HG03457 (cell line): ENCODE data around the gene RGS18.
"Not testable (repeated sequence)": the region's sequence is repeated elsewhere in the genome, so short reads cannot be mapped to it uniquely, and the experiment has no call there.

ENCODE experiments used
- ATAC-seq: cut with Tn5 transposase; IDR thresholded peaks from one replicate; pipeline ENCODE4 v1.9.1; 2021; ENCODE audit warnings: moderate number of reproducible peaks; ENCODE audit not compliant: unreplicated experiment

The RGS18 gene

DNA sequence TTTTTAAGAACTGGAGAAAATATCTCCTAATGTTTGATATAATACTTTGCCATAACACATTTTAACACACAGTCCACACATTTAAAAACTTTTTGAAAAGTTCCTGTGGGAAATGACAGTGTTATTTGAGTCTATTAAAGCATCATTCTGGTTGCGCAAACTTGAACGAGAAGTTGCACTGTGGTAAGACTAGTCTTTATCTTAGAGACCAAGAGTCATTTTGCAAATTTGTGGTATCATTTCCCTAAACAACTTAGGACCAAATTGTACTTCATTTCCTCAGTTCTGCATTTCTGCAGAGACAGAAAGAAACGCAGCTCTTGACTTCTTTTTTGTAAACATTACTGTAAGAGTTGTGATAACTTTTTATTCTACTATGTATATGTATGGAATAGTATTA lies at the start of gene RGS18:
TSS of gene RGS18 (plus strand) at position 282 of the 400 bp plus-strand sequence. CDS start 176 bp downstream, outside the sequence.
- ATAC-seq: no peak

- ATAC-seq: no peak
These were observed 48.7 kb upstream of the RGS18 start for GRCh38 chr1:192109576-192109975.

DNA sequence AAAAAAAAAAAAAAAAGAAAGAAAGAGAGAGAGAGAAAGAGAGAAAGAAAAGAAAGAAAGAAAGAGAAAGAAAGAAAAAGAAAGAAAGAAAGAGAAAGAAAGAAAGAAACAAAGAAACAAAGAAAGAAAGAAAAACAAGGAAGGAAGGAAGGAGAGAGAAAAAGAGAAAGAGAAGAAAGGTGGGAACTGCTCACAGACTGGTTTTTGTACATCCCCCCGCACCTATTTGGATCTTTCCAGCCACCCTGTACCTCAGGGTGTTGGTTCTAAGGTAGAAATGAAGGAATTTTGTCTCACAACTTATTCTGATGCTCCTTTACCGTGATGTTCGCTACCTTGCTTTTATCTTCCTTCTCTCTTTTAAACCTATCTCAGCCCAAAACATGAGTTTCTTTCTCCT lies 43.3 kb upstream of the RGS18 start:
- ATAC-seq: no peak

DNA sequence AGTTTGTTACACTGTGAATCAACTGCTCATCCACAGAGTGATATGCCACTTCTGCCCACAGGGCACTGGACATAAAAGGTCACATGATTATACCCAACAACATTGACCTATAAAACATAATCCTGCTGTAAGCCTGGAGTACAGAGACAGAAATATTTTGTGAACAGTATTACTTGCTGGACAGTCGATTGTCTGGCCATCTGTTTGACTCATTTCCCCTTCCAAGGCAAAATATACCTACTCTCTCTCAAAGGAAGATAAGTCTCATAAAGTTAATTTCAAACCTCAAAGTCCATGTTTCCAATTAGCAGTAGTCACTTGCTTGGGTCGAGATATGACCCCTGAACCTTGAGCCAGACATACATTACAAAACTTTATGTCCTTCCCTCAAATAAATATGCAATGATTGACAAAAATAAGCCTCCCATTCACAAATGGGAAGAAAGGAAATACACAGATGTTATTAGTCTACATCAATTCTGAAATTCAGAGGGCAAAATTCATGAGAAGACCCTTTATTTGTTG lies 39.3 kb upstream of the RGS18 start:
- no peak for ATAC-seq

DNA sequence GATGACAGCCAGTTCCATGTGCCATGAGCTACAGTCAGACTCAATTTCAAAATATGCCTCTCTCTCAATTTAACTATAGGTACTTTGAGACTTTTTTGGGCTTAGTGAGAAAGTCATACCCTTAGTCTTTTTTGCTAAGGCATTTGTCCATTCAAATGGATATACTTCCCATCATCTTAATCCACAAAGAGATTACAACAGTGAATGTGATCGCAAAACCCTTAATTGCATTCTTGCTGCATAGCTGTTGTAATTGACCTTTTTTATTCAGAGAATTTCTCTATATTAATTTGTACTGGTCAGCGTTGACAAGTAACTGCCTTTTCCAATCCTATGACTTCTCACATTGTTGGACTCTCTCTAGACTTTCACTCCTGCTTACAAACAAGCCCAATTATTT lies 38.6 kb upstream of the RGS18 start:
- no peak for ATAC-seq

DNA sequence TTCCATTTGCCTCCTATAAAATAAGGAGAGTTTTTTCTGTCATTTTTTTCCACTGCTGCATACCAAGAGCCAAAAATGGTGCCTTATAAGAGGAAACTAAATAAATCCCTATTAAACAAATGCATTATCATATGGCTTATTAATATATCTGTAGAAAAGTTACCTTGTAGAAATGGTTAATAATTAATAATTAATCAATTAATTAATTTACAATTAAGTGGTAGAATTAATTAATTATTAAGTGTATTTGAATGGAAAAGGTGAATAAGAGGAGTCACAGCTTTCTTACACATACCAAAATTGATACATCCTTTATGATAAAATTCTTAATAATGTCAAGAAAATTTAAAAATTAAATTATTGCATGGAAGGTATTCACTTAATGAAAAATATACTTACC lies 35.6 kb upstream of the RGS18 start:
- ATAC-seq: no peak

- ATAC-seq: no peak
These were observed 35.0 kb upstream of the RGS18 start for GRCh38 chr1:192123212-192123611.

- ATAC-seq: no peak
These were observed 32.1 kb upstream of the RGS18 start for GRCh38 chr1:192126030-192126619.

DNA sequence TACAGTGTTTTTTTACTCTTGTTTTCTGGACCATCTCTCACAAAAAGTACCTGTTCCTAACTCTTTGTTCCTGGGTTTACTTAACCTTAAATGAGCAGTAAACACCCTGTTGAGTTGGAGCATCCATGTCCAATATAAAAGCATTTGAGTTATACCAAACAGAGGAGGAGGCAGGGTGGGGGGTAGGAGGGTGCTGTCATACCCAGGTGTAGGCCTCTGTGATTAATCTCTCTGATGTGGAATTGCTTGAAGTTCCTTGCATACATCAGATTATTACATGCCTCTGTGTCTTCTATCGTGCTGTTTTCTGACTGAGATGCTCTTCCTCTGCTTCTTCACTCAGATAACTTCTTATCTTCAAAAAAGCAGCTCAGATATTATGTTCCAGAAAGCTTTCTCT lies 28.1 kb upstream of the RGS18 start:
- no peak for ATAC-seq

- ATAC-seq: not testable (repeated sequence)
These were observed 27.4 kb upstream of the RGS18 start for GRCh38 chr1:192130865-192131264.

DNA sequence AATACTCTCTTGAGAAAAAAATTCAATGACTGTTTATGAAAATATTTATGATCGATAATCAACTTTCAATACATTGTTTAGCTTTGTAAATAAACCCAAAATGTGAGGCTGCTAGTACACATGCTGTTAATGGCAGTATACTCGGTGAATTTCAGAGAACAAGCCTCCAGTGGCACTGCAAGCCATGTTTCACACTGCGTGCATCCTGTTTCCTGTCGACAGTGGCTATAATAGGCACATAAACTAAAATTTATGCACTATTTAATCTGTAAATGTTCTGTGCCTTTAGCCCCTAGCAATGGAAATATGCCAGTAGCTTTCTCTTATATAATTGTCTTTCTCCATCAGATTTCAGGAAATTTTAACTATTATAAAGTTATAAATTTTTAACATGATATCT lies 26.3 kb upstream of the RGS18 start:
- no peak for ATAC-seq

DNA sequence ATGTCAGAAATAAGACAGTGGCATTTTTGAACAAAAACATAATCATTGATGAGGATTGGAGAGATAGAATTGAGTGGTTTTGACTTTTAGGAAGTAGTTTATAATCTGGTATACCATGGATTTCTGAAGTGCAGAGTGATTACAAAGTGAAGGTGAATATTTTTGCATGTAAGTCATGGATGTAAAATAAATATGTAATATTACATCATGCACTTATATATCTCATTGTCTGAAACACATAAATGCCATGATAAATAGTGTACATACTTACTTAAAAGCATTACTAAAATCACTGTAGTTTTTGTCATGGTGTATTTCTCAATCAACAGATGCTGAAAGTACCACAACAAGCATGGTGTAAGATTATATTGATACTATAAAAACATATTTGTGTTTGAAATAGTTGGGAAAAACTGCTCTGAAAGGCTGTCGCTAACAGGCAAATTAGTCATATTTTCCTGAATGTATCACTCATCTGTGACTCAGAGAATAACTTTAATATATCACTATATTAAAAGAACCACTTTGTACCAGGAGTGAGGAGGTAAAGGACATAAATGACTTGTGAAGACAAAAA lies 24.8 kb upstream of the RGS18 start:
- ATAC-seq: no peak

- no peak for ATAC-seq
These were observed 17.9 kb upstream of the RGS18 start for GRCh38 chr1:192140382-192140781.

- ATAC-seq: no peak
These were observed 11.0 kb upstream of the RGS18 start for GRCh38 chr1:192147221-192147620.

DNA sequence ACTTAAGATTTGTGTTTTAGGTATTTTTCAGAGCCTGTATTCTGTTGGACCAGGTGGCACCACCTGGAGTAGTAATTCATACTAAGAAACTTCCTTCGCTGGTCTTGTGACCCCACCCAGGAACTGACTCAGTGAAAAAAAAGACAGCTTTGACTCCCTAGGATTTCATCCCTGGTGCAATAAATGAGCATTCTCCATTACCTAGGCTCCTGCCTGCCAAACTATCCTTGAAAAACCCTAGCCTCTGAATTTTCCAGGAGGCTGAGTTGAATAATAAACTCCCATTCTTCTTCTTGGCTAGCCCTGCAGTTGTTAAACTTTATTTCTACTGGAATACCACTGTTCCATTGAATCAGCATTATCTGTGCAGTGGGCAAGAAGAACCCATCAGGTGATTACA lies 10.6 kb upstream of the RGS18 start:
- ATAC-seq: no peak

DNA sequence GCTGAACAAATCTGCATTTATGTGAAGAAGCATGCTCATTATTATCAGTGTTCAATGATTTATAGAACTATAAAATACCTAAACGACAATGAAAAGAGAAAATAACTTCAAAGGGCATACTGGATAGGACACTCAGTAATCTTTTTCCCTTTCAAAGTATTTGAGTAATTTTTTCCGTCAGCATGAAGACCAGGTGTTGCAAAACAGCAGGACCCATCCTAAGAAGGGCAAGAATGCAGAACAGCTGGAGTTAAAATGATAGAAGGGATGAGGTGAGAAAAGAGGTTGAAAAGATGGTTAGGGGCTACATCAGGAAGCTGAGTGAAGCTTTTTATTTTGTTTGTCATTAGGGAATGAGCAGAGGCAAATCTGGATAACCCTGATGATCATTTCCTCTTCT lies 7.1 kb upstream of the RGS18 start:
- no peak for ATAC-seq

DNA sequence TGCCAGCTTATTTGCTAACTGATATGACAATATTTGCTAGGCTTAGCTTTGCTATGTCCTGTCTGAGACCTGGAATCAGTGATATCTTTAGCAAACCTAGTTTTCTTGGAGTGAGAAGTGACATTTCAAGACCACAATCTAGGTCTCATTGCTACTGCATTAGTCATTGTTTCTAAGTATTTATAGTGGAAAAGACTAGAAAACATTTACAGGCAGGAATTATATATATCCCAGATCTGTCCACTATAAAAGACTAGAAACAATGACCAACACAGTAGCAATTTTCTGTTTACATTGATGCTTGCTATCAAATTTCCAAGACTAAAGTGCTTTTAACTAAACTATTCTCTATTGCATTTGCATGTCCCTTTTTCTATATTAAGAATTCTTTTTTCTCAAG lies 5.0 kb upstream of the RGS18 start:
- ATAC-seq: no peak

DNA sequence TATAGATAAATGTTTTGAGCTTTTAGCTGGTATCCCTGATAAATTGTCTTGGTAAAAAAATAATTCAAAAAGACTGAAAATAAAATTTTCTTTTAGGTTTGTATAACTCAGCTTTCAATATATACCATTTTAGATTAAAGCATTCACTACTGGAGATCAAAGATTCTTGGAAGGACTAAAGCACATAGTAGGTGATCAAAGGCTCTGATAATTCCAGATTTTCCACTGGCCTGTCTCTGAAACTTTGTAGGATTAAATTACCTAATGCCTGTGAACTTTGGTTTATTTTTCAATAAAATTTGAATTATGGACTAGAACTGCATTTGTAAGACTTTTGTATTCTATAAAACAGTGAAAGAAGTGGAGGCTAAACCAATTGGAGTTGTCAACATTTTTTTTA lies 1.2 kb upstream of the RGS18 start:
- ATAC-seq: no peak

DNA sequence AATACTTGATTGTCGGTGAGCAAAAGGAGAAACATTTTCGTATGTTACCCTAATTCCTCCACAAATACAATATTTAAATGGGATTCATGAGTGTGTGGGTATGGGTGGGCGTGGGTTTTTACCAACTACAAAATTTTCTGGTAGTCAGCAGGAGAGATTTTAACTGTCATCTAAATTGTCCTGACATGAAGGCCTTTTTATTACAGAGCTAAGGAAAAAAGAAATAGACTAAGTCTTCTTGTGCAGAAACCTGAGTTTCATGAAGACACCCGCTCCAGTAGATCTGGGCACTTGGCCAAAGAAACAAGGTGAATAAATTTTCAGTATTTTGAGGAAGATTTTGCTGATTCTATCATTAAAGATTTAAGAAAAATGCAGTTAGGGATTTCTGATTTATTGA lies 752 bp downstream of the RGS18 start:
- ATAC-seq: no peak

DNA sequence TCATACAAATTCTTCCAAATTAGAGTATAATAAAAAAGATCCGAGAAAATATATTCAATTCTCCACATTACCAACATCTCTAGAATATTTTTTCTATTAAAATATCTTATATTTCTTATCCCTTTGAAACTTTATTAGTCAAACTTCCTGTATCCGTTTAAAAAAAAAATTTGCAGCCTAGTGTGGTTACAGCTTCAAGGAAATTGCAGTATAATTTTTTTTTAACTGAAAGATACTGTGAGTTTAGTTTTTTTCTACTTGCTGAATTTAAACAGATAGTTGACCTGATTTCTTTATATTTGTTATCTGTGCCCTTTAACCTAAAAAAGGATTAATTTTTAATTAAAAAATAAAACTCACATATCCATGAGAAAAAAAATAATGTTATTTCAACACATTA lies 1.5 kb downstream of the RGS18 start:
- ATAC-seq: no peak

- no peak for ATAC-seq
These were observed 1.9 kb downstream of the RGS18 start for GRCh38 chr1:192160196-192160595.

DNA sequence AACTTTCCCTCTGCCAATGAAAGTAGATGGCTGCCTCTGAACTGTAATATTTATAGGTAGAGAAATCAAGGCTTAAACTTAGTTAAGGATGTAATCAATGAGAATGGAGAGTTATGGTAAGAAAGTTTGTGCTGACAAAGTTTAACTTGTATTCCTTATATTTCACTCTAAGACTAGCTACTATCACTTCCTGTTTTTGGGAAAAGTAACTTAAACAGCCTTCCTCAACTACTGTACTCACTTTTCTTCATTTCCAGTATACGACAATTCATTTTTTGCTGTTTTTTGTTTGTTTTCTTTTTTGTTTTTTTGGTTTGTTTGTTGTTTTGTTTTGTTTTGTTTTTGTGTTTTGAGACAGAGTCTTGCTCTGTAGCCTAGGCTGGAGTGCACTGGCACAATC lies 3.7 kb downstream of the RGS18 start:
- no peak for ATAC-seq

GRCh38 chr1:192162376-192162775 lies 4.1 kb downstream of the RGS18 start:
- ATAC-seq: no peak
